ENCODE measurements around the gene CD55. TPM values are rescaled to one million over a fixed set of nuclear protein-coding genes. Genes with fewer than 3 reads are reported as not detected.
A peak's percentile ranks its signal among the peaks of the same experiment; 100 is the strongest.

The CD55 gene
- total and polyA plus RNA-seq, 8 donors = 8.1 to 25.7 (median 15.7) TPM

- FAIRE-seq = peak; percentile 34
- no peak for DNase-seq
- intact Hi-C loops (cut with DNase I) = no loop called here
Observed at GRCh38 chr1:207331354-207332313, 10.2 kb downstream of the CD55 start.

GRCh38 chr1:207333009-207333600, 11.6 kb downstream of the CD55 start:
- 65 to 94% methylated on average over 3 of the region's 3 CpGs for WGBS, 2 donors
- no peak for FAIRE-seq
- no peak overlapping the region for H3K27ac ChIP-seq

More at GRCh38 chr1:207331354-207332313, 10.2 kb downstream of the CD55 start:
- H3K9me3 ChIP-seq = no peaks in the 10 kb centered on the region
- no peak overlapping the region for H3K4me3 ChIP-seq
- no peak for TF ChIP-seq CTCF (IDR thresholded peaks at IDR 0.05)
- H3K27ac ChIP-seq = no peak overlapping the region
- no peaks in the 10 kb centered on the region for H3K27me3 ChIP-seq
- 64 to 88% methylated on average over 4 of the region's 4 CpGs for WGBS, 2 donors
- peaks cover 0 to 24% (median 0%) of the 10 kb centered on the region in 3 donors for H3K36me3 ChIP-seq
- H3K4me1 ChIP-seq = no peaks in the 10 kb centered on the region
- no peak for ATAC-seq

GRCh38 chr1:207333620-207334019, 12.1 kb downstream of the CD55 start:
- Histone ChIP-seq H3K4me3 (no peak overlapping the region), H3K4me1 (no peaks in the 10 kb centered on the region), H3K36me3 (peaks cover 0 to 19% (median 0%) of the 10 kb centered on the region in 3 donors), H3K27me3 (no peaks in the 10 kb centered on the region), H3K27ac (no peak overlapping the region), H3K9me3 (no peaks in the 10 kb centered on the region)
- ATAC-seq (no peak), FAIRE-seq (no peak), DNase-seq (no peak)
- no peak for TF ChIP-seq CTCF (IDR thresholded peaks at IDR 0.05)
- intact Hi-C loops (cut with DNase I) = no loop called here
- 92 to 95% methylated on average over 1 of the region's 1 CpG for WGBS, 2 donors

More at GRCh38 chr1:207333009-207333600, 11.6 kb downstream of the CD55 start:
- DNase-seq (no peak), ATAC-seq (no peak)
- no peak for TF ChIP-seq CTCF (IDR thresholded peaks at IDR 0.05)
- intact Hi-C loops (cut with DNase I) = no loop called here
- H3K27me3 ChIP-seq = no peaks in the 10 kb centered on the region
- no peak overlapping the region for H3K4me3 ChIP-seq
- peaks cover 0 to 19% (median 0%) of the 10 kb centered on the region in 3 donors for H3K36me3 ChIP-seq
- H3K4me1 ChIP-seq = no peaks in the 10 kb centered on the region
- H3K9me3 ChIP-seq = no peaks in the 10 kb centered on the region

- intact Hi-C loops (cut with DNase I) = no loop called here
- FAIRE-seq = no peak
- ATAC-seq = no peak
- whole genome bisulfite sequencing, 2 donors = 100% methylated on average over 1 of the region's 1 CpG
- no peaks in the 10 kb centered on the region for H3K4me1 ChIP-seq
- peaks cover 0 to 19% (median 0%) of the 10 kb centered on the region in 3 donors for H3K36me3 ChIP-seq
- no peak for TF ChIP-seq CTCF (IDR thresholded peaks at IDR 0.05)
- no peak overlapping the region for H3K27ac ChIP-seq
- H3K27me3 ChIP-seq = no peaks in the 10 kb centered on the region
- no peak overlapping the region for H3K4me3 ChIP-seq
- no peaks in the 10 kb centered on the region for H3K9me3 ChIP-seq
- DNase-seq = no peak
Observed at GRCh38 chr1:207334337-207334736, 12.9 kb downstream of the CD55 start.

All from pancreas (tissue), 10 donors.